GM04503 (cell line): ENCODE data around the gene FLNB.
A peak's percentile ranks its signal among the peaks of the same experiment; 100 is the strongest.

Experiments
- DNase-seq: peaks from one replicate; pipeline ENCODE4 v3.0.0-alpha.2; 2012; ENCODE audit warnings: low read depth

The FLNB gene

DNA sequence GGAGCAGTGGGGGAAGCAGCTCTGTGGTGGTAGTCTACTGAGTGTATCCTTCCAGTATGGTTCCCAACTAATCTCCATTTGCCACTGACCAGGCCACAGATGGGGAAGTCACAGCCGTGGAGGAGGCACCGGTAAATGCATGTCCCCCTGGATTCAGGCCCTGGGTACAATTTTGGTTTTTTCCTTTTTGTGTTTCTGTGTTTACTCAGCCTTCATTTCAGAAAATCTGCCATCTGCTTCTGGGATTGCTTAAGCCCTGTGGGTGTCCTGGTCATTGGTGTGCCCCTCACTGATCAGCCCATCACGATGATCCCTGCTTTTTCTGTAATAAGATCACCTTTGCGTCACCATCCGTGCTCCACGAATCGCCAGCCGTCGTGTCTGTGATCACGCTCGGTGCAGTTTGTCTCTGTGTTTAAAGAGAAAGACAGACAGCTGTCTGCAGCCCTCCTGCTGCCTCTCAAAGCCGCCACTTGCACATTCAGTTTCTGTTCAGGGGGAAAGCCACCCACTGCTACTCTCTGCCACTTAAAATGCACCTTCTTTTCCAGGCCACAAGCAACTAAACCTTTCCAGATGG, 133.6 kb downstream of the FLNB start:
- DNase-seq = no peak

DNA sequence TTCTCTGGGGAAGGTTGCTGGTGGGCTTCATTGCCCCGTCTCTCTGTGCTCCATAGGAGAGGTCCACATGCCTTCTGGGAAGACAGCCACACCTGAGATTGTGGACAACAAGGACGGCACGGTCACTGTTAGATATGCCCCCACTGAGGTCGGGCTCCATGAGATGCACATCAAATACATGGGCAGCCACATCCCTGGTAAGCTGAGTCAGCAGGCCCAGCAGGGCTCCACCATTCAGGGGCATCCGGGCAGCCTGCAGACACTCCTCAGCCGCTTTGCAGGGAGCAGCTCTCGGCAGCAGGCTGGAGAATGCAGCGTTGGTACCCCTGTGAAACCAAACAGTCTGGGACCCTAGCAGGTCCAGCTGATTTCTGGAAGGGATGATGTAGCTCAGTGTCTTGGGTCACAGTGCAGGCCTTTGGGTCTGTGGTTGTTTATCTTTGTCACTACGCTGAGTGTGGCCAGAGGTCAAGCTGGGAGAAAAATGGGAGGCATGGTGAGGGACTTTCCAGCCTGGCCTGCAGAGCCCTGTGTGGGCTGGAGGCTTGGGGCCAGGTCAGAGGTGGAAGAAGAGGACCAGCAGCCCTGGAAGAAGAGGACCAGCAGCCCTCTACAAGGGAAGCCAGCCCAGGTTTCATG, 135.3 kb downstream of the FLNB start:
- DNase-seq = no peak

DNA sequence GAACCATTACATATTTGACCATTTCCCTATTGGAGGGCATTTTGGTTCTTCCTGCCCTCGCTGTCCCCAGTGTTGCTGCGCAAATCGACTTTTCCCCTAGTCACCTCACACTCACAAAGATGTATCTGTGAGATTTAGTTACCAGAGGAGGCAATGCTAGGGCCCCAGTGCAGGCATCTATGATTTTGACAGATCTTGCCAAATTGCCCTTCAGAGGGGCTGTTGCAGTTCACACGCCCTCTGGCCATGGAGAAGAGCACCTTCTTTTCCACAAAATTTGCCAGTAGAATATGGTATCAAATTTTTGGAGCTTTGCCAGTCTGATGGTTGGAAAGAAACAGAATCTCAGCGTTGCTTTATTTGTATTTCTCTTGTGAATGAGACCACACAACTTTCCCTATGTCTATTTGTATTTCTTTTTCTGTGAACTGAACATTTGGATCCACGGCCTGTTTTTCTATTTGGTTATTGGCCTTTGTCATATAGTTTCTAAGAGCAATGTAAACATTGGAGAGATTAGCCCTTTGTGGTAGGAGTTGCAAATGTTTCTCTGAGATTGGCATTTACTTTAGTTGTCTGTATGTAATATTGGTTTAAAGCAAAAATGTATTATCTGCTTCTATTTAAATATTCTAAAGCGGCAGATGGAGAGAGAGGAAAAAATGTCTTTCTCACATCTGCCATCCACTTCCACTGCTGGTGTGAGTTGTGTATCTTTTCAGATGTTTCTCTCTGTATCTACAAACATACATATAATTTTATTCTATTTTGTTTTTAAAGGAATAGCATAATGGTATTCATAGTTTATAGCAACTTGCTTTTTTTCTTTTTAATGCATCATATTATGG, 136.5 kb downstream of the FLNB start:
- DNase-seq = no peak

DNA sequence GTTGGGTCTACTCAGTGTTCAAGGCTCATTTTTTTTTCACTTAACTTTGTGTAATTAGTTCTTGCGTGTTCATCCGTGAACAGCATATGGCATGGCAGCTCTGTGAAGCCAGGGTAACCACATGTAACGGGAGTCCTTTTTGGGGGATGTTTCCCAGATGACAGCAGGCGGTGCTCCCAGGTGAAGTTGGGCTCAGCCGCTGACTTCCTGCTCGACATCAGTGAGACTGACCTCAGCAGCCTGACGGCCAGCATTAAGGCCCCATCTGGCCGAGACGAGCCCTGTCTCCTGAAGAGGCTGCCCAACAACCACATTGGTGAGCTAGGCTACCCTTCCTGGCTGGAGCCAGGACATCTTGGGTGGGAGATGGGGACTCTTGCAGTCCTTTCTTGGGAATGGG, 139.8 kb downstream of the FLNB start:
- DNase-seq = no peak

DNA sequence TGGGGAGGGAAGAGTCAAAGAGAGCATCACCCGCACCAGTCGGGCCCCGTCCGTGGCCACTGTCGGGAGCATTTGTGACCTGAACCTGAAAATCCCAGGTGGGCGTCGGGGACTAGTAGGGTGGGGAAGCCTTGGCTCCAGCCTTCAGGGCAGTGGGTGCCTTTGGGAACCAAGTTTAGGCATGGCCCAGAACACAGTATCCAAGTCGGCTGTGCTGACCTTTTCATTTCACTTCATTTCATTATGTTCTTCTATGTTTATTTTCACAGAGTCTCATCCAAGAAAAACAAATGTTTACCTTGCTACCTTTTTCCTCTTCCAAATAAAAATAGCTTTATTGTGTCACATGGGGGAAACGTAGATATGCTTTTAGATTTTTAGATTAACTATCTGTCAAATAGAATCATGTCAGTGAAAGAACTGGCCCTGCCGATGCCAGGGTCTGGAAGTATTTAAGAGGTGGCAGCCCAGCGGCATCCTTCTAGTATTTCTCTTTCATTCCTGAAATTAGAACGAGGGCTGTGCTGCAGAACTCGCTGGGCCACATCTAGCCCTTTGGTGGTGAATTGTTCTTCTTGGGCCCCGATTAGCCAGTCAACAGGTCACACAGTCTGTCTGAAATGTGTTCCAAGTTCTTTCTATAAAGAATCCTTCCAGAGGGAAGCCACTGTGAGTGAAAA, 142.0 kb downstream of the FLNB start:
- no peak for DNase-seq

DNA sequence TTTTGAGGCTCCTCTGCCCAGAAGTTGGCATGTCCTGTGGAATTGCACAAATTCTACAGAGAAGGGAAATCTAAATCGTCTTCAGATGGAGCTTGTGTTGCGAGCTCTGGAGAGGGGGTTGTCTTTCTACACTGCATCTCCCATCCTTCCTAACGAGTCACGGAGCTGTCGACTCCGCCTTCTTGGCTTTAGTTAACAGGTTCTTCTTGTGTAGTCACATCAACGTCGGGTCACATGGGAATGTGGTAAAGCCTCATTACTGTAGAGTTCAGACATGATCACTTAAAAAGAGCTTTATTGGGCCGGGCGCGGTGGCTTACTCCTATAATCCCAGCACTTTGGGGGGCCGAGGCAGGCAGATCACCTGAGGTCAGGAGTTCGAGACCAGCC, 142.6 kb downstream of the FLNB start:
- DNase-seq = peak; percentile 27

DNA sequence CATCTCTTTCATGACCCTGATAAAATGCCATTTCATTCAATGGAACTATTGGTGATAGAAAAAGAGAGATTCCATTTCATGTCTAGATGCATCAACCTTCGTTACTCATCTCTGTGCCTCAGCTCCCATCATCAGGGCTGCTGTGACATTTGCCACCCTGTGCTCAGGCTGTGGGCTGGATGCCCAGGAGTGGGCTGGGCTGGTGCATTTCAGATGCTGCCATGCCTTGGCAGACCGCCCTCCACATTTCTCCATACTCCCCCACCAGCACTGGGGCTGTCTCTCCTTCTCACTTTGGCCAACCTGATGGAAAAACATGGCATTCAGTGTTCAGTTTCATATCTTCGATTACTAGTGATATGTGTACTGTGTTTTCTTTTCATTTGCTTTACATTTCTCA, 143.4 kb downstream of the FLNB start:
- no peak for DNase-seq

DNA sequence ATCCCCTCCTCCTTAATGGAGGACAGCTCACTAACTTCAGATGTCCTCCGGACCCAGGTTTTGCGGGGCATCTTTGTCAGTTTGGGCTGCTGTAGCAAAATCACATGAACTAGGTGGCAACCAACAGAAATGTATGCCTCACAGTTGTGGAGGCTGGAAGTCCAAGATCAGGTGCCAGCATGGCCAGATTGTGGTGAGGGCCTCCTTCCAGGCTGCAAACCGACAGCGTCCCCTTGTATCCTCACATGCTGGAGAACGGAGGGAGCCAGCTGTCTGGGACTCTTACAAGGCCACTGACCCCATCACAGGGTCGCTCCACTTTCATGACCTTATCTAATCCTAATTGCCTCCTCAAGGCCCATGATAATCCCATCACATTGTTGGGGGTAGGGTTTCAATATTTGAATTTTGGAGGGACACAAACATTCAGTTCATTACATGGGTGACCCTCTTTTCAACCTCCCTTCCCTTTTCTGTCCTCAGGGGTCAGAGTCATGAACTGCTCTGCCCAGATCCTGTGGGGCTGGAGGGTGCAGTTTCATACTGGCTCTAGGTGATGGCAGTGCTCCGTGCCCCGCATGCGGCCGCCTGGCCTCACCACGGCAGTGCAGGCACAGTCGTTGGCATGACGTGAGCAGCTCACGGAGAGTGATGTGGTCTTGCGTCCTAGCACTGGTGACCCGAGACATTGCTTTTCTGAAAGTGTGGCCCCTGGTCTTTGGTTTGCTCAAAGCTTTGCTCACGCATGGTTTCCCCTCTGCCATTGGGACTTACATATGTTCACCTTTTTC, 144.2 kb downstream of the FLNB start:
- no peak for DNase-seq

DNA sequence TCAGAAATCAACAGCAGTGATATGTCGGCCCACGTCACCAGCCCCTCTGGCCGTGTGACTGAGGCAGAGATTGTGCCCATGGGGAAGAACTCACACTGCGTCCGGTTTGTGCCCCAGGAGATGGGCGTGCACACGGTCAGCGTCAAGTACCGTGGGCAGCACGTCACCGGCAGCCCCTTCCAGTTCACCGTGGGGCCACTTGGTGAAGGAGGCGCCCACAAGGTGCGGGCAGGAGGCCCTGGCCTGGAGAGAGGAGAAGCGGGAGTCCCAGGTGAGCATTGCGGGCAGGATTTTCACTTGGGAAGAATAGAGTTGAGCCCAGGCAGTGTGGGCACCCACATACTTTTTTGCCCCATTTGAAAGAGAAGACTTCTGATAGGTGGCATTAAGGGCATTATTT, 145.1 kb downstream of the FLNB start:
- no peak for DNase-seq

DNA sequence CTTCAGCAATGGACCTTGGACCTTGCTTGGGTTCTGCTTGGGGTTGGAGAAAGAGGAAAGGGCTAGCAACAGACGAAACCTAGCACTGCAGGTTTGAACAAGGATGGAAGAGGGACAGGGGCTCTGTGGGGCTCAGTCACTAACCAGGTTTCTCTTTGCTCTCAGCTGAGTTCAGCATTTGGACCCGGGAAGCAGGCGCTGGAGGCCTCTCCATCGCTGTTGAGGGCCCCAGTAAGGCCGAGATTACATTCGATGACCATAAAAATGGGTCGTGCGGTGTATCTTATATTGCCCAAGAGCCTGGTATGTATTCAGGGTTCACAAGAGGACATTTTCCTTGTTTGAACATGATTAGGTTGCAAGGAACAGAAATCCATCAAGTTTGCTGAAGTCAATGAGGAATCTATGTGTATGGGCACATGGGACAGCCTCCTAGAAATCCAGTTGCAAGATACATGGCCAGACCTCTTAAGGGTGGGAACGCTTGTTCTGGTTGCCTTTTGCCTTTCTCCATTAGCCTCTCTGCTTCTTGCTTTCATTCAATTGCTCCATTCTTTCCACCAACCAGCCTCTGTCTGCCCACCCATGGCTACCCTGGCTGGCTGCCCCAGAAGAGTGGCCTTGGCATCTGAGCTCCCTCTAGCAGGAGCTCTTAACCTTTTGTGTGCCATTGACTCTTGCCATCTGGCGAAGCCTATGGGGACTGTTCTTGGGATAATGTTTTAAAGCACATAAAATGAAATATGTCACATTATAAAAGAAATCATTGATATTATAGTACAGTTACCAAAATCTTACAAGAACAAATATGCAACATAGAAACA, 146.6 kb downstream of the FLNB start:
- no peak for DNase-seq

DNA sequence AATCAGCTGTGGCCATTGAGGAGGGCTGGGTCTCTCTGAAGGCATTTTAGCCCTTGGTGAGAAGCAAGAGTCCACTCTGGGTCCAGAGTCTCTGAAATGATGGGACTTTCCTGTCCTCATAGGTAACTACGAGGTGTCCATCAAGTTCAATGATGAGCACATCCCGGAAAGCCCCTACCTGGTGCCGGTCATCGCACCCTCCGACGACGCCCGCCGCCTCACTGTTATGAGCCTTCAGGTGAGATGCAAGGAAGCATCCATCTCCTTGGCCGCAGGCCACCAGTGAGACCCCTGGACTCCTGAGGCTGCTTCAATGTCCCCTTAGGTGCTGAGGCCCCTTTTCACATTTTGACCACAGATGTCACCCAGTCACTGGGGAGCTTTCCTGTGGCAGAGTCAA, 147.6 kb downstream of the FLNB start:
- DNase-seq = no peak

DNA sequence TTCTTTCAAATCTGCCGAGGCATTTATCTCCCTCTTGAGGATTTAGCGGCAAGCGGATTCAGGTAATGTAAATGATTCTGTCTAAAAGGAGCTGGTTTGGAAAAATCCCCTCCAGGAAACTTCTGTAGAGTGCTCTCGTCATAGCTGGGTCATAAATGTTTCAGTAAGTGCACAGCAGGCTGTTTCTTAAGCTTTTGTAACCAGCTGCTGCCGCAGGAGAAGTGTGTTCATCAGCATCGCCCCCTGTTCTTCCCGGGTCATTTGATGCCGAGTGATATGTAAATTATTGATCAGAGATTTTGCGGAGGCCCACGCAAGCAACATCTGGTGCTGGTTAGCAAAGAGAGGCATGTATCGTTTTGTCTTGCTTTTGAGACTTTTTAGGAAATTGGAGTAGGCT, 149.5 kb downstream of the FLNB start:
- DNase-seq = no peak

DNA sequence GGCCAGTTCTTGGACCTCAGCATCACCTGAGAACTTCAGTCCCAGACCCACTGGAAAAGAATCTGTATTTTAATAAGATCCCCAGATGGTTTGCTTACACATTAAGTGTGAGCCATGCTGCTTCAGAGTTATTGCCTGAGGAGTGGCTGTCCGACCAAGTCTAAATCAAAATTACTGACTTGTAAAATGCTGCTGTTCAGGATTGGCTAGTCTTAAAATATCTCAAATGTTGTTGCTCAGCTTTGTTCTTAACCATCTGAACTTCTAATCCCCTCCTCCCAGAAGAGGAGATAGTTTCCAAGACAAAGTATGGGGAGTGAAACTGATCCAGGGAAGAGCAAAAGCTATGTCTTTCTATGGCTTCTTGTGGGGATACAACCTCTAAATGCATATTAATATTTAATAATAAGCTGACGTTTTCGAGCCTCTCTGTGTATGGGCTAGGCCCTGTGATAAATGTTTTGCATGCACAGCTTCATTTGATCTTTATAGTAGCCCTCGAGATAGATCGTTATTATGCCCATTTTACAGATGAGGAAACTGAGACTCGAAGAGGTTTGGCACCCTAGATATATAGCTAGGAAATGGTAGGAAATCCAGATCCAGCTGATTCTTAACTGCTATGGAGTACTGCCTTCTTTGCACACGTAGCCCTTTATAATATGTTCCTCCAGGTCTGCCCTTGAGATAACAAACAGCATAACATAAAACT, 150.4 kb downstream of the FLNB start:
- no peak for DNase-seq

DNA sequence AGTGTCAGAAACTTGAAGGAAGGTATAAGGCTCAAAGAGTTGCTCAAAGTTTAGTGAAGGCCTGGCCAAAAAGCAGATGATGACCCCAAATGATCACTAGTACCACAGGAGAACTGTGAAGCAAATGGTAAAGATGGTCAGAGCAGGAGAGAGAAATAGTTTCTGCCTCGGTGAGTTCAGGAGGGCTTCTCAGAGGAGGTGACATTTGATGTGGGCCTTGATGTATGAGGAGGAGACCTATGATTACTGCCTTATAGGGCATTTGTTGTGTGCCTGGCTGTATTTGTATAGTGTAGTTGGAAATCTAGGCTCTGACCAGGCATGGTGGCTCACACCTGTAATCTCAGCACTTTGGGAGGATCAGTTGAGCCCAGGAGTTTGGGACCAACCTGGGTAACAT, 152.2 kb downstream of the FLNB start:
- no peak for DNase-seq

DNA sequence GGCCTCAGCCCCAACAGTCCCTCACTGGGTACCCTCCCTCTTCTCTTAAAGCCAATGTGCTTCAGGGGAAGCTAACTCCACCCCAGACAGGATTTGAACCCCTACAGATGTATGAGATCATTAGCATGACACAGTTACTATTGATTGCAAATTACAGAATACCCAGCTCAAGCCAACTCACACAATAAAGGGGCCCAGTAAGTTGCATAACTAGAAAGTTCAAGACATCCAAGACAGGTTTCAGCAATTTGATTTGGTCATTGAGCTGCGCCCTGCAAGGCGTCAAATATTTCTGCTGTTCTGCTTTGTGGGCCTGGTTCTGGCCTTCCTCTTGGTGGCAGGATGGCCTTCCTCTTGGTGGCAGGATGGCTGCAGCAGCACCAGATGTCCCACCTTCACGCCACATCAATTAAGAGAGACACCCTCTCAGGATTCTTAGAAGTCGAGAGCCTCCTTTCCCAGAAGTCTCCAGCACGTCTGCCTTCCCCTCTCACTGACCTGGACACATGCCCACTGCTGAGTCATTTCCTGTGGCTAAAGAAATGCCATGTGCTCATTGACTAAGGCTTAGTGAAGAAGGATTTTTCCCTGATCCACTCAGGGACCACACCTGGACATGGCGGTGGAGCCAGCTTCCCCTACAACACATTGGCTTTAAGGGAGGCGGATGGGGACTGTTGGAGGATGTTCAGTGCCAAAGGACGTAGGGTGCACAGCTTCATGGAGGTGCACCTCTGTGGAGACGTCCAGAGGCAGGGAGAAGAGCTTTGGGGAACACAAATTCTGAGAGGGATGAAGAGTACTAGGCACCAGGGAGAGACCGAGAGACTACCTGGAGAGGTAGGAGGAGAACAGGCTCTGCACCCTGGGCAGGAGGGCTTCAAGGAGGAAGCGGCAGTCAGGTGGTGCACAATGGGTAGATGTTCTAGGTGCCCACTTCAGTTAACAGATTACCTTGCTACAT, 153.5 kb downstream of the FLNB start:
- peak; percentile 79 for DNase-seq

DNA sequence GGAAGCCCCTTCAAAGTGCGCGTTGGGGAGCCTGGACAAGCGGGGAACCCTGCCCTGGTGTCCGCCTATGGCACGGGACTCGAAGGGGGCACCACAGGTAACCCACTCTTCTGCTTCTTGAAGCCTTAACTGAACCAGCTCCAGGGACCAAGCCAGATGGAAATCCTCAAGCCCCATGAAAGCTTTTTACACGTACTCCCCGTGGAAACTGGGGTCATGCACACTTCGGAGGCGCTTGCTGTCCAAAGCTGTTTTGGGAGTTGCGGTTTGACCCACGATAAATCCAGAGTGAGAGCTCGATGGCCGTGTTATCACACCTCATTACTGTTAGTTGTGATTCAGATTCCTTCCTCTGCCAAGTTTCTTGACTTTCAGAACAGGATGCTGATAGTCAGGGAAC, 155.0 kb downstream of the FLNB start:
- DNase-seq = no peak

DNA sequence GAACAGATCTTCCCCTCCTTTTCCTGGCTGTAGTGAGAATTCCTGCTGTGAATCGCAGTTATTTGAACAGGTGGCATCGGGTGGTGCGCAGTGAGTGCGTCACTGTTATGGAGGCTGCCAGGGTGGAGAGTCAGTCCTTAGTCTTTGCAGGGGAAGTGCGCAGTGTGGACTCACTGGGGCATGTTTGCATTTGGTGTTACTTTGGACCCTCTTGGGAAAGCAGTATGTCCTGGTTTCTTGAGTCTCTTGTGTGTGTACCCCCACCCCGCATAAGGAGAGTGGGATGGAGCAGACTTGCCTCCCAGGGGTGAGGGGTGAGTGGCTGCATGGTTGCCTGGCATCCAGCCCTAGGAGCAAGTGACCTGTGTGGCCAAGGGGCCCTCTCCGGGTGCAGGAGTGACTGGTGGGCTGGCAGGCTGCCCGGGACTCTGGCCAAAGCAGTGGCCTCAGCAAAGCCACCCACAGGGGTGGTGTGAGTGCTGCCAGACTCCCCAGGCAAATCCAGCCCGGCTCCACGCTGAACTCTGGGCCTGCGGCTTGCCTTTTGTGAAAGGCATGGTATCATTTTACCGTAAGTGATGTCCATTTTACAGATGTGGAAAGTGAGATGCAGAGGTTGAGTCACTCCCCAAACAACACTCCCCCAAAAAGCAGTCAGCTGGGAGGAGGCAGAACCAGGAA, 156.1 kb downstream of the FLNB start:
- DNase-seq = no peak

DNA sequence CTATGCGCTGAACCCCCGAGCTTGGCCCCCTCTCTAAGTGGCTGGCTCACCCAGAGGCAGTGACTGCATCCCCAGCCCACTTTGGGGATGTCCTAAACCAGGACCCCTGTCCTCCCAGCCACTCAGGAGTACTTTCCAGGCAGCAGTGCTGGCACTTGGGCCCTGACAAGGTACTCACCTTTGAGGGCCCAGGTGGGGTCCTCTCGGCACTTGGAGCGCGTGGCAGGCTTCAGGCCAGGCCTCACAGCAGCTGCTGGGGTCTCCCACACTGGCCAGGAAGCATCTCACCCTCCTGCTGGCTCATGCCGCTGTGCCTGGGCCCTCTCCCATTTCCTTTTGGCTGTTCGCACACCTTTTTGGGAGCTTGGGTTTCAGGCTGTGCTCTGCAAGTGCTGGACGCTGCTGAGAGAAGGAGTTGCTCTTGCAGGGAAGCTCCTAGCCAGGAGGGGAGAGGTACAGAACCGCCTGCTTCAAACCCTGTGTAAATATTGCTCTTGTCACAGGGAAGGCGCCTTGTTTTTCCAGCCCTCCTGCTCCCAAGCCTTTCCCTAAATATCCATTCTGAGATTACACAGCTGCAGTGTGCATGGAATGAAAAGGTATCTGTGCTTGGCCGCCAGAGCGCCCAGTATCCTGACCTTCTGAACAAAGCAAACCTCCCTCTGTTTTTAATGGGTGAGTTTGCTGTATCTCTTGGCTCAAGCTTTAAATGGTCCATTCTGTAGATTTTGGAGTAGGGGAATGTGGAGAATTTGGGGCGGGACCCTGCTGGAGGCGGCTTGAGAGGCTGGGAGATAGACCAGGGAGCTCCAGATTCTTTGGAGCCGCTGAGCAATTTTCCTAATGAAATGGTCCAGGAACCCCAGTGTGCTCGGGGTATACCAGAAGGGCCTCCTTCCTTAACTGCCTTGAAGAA, 156.9 kb downstream of the FLNB start:
- DNase-seq = no peak
